Measurements from ENCODE around the gene BMF.

DNA sequence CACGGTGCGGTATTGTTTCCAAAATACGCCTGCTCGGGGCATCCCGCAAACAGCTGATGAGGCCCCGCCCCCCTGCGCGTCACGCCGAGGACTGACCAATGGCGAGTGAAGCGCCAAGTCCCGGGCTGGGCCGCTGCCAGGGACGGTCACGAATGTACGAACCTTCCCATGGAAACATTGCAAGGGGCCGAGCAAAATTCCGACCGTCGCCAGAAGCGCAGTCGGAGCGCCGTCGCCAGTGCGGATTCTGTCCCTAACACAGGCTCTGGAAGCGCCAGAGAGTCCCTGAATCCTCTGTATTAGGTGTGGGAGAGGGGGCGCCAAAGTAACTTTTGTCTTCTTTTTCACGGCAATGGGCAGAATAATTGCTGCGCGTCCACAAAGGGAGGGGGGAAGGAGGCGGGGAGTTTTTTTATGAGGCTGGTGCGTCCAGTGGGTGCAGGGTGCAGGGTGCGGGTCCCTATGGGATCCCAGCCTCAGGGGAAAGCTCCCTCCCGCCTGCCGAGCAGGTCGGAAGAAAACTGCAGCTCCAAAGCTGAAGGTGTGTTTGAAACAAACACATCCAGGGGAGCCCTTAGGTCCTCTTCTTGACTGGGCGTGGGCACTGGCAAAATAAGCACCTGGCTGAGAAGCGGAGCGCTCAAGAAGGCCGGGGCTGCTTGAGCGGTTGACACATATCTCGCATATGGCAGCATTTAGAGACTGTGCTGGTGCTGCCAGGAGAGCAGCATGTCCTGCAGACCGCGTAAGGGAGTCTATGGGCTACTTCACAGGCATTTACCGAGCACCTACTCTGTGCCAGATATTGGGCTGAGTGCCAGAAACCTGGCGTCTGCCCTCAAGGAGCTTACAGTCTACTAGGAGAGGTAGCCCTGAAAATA is at the start of gene BMF:
- no peak for TF ChIP-seq MYC (IDR thresholded peaks at IDR 0.05; ENCODE audit: borderline replicate concordance, low read length)
- no peak for TF ChIP-seq SREBF2 (IDR thresholded peaks at IDR 0.05)
- no peak for TF ChIP-seq MAZ (IDR thresholded peaks at IDR 0.05; ENCODE audit: borderline replicate concordance, low read depth, low read length)
- no peak for TF ChIP-seq POLR2A (IDR thresholded peaks at IDR 0.05; ENCODE audit: low read length)
- TF ChIP-seq, protein P1, sequence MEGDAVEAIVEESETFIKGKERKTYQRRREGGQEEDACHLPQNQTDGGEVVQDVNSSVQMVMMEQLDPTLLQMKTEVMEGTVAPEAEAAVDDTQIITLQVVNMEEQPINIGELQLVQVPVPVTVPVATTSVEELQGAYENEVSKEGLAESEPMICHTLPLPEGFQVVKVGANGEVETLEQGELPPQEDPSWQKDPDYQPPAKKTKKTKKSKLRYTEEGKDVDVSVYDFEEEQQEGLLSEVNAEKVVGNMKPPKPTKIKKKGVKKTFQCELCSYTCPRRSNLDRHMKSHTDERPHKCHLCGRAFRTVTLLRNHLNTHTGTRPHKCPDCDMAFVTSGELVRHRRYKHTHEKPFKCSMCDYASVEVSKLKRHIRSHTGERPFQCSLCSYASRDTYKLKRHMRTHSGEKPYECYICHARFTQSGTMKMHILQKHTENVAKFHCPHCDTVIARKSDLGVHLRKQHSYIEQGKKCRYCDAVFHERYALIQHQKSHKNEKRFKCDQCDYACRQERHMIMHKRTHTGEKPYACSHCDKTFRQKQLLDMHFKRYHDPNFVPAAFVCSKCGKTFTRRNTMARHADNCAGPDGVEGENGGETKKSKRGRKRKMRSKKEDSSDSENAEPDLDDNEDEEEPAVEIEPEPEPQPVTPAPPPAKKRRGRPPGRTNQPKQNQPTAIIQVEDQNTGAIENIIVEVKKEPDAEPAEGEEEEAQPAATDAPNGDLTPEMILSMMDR (IDR thresholded peaks at IDR 0.05), result peak; percentile 40
- no peak for TF ChIP-seq EHMT2 (IDR thresholded peaks at IDR 0.05; ENCODE audit: low read depth)
- no peak for TF ChIP-seq HOXA7 (CRISPR knock-in tag; IDR thresholded peaks at IDR 0.05)
- TF ChIP-seq KDM5A (IDR thresholded peaks at IDR 0.05), result no peak
- TF ChIP-seq HDAC2 (IDR thresholded peaks at IDR 0.05), result no peak
- no peak for TF ChIP-seq POLR2AphosphoS2 (conservative IDR thresholded peaks at IDR 0.05; ENCODE audit: low read length)
- TF ChIP-seq RAD21 (conservative IDR thresholded peaks at IDR 0.05 in 1 of 2, IDR thresholded peaks at IDR 0.05 in 1 of 2), result peak; percentile 17 to 36; a peak in 2 of 5 replicates
- TF ChIP-seq CEBPB (IDR thresholded peaks at IDR 0.05), result no peak
